GM19372 (cell line): ENCODE data around the gene ENGASE.
"Not testable (repeated sequence)": the region's sequence is repeated elsewhere in the genome, so short reads cannot be mapped to it uniquely, and the experiment has no call there.

Source experiments
- ATAC-seq: cut with Tn5 transposase; IDR thresholded peaks from one replicate; pipeline ENCODE4 v1.9.1; 2021; ENCODE audit warnings: mild to moderate bottlenecking, low read depth, moderate library complexity; ENCODE audit not compliant: unreplicated experiment

ENGASE gene, protein sequence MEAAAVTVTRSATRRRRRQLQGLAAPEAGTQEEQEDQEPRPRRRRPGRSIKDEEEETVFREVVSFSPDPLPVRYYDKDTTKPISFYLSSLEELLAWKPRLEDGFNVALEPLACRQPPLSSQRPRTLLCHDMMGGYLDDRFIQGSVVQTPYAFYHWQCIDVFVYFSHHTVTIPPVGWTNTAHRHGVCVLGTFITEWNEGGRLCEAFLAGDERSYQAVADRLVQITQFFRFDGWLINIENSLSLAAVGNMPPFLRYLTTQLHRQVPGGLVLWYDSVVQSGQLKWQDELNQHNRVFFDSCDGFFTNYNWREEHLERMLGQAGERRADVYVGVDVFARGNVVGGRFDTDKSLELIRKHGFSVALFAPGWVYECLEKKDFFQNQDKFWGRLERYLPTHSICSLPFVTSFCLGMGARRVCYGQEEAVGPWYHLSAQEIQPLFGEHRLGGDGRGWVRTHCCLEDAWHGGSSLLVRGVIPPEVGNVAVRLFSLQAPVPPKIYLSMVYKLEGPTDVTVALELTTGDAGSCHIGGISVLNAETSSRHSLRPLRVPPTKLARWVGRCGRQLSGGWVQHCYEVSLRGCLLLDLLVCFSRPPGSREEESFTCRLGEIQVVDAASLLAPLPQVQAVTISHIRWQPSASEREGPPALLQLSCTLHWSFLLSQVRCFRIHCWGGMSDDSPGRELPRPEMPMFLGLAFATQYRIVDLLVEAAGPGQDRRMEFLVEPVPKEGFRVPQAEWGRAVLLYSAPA

DNA sequence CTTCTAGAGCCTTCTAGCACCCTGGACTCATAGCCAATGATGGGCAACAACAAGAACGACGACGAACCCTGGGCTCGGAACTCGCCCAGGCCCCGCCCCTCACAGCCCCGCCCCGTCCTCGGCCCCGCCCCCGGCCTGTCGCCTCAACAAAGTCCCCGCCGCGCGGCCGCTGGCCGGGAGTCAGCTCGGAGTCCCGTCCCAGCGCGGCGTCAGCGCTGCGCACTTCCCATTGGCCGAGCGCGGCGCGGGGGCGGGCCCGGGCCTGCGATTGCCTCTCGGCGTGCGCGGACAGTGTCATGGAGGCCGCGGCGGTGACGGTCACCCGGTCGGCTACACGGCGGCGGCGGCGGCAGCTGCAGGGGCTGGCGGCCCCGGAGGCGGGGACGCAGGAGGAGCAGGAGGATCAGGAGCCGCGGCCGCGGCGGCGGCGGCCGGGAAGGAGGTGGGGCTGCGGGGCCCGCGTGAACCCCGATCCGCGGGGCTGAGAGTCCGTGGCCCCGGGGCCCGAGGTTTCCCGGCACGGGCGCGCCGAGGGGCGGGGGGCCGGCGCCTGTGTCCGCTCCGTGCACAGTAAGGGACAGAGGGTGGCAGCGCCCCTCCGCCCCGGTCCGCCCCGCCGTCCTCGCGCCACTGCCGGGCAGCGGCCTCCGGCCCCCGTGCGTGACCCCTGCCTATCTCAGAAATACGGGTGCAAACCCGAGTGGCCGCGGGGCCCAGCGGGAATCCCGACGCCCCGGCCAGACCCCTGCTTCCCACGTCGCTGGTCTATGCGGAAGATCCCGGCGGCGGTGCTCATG is at the start of gene ENGASE:
Gene ENGASE, plus strand, starts transcription at position 176 of the 797 bp plus-strand sequence. Its CDS starts 121 bp downstream, at position 297.
- peak; percentile 90 for ATAC-seq

DNA sequence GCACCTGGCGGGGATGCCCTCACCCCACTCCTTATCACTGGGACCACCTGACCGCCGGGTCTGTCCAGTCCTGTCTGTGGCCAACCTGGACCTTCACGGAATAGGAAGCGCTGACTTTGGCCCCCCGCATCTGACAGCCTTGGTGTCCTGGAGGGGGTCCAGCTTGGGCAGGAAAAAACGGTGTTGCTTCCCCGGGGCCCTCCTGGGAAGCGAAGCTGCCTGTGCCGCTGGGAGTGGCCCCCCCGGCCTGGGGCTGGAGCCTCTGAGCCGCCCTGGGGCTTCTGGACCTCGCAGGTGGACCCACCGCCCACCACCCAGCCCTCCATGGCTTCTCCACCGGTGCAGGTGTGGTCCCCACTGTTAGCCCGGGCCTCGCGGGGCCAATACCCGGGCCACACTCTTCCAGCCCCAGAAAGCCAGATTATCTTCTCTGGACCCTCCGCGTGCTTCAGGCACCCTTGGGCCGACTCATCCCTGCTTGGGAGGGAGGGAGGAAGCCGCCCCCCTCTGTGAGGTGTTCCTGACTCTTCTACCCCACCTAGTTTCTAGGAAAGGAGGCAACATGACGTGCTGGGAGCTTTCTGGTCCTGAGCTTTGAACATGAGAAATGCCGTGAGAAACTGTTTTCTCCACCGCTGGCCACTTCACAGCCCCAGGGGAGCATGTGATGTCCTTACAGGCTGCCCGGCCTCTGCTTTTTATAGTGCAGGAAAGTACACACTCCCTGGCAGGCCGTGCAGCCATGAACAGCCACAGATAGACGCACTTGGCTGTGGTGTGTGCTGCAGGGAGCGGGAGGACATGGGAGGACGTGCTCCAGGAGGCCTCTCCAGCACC is 49.5 kb upstream of the ENGASE start:
- ATAC-seq, result no peak

DNA sequence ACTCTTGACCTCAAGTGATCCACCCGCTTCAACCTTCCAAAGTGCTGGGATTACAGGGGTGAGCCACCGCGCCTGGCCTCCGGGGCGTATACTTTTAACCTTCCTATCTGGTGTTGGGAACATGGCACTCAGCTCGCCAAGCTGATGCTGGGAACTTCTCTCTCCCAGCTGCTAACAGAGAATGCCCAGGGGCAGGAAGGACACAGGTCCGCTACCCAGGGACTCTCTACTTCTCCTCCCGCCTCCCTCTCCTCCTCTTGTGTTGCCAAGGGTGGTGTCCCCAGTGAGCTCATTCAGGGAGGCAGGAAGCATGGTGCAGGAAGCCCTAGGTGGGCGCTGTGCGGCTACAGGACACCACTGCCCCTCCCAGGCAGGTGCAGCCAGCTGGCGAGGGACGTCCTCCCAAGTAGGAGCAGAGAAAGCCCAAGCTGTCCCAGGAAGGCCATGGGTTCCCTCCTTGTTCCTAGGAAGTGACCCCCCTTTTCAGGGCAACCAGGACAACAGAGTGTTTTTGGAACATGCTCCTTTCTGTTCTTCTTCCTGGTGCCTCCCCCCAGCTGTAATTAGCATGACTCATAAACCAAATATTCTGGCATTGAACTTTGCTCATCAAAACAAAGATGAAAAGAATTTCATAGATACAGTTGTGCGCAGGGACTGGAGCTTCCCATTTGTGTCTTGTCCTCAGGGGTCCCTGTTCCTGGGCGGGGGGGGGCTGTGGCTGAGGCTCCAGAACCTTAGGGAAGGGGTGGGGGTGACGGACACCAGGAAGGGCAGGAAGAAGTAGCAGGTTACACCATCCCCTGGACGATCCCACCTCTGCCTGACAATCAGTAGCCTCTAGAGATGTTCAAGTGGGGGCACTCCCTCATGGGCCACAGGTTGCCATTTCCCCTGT is 48.0 kb upstream of the ENGASE start:
- no peak for ATAC-seq

DNA sequence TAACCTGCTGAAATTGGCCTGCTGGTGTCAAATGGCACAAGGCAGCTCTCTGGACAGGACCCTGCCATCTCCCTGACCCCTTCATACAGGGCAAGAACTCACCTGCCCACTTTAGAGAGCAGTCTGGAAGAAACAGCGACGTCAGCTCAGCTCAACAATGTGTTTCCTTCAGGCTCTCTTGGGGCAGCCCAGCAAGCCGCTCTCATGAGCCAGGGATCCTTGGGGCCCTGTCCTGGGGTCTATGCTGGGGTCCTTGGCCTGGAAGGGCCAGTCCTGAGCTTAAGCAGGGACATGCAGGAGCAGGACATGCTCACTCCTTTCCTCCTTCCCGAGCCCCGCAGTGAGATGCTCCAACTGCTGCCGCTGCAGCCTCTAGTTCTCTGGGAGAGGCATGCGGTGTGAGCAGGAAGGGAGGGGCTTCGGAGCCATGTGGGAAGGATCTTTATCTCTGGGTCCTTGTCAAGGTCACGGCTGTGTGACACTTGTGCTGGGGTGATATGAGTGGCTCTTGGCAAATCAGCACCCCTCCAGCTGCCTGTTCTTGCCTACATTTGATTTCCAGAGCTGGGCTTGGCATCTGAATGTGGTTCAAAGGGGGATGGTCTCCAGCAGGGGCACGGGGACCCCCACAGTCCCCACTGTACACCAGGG is 47.2 kb upstream of the ENGASE start:
- no peak for ATAC-seq

DNA sequence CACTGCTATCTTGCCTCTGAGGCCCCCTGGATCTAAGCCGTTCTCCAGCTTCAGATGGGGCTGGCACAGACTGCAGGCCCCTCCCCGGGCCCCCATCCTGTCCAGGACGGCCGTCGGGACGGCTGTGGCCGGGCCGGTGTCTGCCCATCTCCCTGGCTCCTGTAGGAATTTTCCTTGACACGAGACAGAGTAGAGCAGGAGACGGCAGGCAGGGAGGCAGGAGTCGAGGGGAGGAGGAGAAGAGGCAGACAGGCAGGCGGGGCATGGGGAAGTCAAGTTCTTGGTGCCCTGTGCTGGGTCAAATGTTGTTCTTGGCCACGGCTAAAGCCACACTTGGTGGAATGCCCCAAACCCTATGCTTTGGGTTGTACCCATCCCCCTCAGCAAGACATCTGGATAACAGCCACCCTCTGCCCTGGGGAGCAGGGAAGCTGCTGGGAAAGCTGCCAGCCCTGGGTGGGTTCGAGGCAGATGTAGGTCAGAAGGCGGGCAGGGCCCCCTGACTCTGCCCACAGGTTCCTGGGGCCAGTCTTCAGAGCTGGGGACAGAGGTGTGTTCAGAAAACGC is 46.6 kb upstream of the ENGASE start:
- no peak for ATAC-seq

DNA sequence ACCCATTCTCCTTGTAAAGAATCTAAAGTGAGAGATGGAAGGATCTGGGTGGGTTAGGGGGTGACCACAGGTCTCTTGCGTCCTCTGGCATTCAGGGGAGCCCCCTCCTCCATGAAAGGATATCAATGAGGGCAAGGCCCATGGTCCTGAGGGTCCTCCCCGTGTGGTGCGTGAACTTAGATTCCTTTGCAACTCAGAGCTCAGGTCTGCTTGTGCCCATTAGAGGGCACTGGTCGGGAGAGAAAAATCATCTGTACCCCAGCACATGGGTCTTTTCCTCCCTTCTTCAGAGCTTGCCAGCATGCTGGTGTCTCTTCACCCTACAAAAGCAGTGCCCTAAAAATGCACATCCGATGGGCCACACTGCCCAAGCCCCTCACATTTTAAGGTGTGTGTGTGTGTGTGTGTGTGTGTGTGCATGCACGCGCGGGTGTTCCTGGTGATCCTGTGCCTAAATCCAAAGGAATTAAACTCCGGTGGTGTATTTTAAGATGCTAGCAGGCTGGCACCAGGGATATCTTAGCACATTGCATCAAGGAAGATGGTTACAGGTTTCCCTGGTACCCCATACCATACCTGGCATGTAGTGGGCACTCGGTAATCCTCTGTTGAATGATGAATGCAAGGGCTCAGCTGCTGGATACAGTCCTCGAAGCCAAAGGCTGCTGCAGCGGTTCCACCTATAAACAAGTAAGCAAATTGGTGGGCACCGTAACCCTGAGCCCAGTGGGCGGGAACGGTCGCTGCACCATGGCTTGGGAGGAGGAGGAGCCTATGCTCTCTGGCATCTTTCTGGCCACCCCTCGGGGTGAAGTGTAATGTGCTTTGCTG is 45.9 kb upstream of the ENGASE start:
- ATAC-seq, result no peak

DNA sequence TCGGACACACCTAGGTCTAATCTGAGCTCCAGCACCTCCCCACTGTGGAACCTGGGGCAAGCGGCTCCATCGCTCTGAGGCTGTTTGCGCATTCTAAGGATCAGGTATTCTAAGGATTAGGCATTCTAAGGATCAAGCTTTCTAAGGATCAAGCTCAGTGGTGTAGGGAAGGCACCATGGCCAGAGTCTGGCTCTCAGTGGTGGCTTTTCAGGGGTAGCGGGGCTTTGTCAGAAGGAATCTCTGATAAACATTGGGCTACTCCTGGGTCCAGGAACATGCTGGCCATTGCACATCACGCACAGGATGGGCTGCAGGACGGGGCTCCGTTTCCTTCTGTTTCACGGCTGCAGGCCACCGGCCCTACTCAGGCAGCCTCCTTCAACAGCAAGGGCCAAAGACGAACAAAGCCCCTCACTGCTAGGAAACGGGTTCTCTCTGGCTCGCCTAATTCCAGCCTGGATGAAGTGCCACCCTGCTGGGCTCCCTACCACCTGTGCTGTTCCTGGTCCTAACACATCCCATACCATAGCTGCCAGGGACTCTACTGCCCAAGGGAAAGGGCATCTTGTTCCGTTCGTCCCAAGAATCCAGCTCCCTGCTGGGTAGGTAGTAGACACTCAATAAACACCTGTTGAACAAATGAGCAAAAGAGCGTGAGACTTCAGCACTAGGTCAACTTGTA is 45.2 kb upstream of the ENGASE start:
- ATAC-seq, result no peak

DNA sequence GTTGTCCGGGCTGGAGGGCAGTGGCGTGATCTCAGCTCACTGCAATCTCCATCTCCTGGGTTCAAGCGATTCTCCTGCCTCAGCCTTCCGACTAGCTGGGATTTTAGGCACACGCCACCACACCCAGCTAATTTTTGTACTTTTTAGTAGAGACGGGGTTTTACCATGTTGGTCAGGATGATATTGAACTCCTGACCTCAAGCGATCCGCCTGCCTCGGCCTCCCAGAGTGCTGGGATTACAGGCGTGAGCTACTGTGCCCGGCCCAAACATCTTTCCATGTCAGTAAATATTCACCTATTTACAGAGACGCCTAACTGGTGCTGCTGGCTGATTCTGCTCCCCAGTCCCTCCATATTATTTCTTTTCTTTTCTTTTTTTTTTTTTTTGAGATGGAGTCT is 44.0 kb upstream of the ENGASE start:
- not testable (repeated sequence) for ATAC-seq

DNA sequence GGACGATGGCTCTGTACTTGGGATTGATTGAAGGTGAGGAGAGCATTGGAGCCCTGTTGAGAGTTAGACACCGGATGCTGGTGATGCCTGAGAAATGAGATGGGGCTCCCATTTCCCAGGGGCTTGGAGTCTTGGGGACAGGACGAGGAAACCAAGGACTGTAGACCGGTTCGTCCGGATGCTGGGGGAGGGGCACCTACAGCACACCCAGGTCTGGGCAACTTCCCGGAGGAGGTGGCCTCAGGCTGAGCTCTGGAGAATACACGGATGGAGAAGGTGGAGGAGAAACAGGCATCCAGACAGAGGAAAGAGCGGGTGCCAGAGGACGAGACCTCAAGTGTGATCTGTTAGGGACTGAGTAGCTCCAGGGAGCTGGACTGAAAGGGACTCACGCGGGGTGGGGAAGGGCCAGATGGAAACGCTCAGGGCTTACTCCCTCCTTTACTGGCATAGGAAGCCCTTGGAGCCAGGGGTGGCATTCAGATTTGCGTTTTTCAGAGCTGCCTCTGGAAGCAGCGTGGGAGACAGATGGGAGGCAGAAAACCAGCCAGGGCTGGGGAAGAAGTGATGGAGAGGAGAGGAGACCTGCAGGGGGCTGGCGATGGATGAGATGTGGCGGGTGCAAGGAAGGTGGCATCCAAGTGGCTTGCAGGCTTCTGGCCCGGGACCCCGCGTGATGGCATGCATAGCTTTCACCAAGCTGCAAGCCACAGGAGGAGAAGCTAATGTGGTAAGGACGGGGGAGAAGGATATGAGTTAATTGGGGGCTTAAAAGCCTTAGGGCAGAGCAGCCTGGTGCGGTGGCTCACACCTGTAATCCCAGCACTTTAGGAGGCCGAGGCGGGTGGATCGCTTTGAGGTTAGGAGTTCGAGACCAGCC is 42.4 kb upstream of the ENGASE start:
- no peak for ATAC-seq

DNA sequence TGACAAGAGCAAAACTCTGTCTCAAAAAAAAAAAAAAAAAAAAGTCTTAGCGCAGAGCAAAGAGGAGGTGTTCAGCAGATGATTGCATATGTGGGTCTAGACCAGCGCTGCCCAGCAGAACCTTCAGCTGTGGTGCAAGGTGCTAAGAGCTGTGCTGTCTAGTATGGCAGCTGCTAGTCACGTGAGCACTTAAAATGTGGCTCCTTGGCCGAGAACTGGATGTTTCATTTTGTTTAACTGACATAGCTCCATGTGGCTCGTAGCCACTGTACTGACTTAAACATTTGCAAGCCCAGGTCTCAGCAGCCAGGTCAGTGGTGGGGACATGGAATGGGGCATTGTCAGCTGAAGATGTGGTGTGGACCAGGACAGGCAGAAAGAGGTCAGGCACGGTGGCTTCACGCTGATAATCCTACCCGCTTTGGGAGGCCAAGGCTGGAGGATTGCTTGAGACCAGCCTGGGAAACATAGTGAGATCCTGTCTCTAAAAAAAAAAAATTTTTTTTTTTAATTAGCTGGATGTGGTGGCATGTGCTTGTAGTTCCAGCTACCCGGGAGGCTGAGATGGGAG is 41.5 kb upstream of the ENGASE start:
- no peak for ATAC-seq

DNA sequence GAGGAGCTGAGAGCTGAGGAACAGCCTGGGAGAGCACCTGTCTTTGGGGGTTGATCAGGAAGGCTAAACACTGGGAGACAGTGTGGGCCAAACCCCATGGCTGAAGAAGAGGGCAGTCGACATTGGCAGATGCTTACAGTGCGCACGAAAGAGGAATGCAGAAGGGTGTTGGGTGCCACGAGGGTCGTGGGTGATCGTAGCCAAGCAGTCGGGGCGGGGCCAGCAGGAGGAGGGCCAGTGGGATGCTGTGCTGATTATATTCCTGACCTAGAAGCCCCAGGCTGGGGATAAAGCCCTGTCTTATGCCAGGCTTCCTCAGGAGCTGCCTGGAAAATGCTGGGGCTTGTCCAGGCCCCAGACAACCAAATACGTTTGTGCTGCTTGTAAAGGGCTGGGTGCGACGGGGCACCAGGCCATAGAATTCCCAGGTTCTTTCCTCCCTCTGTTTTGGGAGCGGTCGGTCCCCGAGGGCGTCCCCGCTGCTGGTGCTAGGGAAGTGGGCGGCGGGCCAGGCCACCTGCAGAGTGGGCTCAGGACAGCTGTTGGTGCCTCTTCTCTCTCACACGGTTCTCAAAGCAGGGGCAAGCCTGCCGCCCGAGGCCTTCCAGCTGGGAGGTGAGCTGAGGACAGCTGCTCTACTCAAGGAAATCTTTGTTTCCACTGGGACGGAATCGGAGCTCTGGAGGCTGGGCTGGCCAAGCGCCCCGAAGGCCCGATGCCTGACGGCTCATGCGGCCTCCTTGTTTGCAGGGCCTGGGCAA is 40.7 kb upstream of the ENGASE start:
- no peak for ATAC-seq

DNA sequence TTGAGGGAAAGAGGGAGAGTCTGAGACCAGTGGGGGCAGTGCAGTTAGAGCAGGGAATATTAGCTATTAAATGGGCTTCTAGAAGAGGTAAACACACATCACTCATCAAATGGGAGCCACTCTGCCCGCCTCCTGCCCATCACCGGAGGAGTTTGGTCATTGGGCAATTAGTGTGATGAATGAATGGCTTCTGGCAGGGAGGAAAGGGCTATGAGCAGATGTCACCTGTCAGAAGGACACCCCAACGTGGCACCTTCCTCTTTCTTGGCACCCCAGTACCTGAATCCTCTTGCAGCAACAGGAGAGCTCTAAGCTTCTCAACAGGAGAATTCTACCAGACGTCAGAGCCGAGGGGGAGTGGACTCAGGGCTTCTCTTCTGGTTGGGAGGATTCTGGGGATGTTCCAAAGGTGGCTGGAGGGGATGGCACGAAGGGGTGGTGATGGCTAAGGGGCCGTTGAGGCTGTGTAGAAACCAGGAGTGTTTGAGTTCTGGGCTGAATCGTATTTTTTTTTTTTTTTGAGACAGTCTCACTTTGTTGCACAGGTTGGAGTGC is 39.6 kb upstream of the ENGASE start:
- no peak for ATAC-seq

DNA sequence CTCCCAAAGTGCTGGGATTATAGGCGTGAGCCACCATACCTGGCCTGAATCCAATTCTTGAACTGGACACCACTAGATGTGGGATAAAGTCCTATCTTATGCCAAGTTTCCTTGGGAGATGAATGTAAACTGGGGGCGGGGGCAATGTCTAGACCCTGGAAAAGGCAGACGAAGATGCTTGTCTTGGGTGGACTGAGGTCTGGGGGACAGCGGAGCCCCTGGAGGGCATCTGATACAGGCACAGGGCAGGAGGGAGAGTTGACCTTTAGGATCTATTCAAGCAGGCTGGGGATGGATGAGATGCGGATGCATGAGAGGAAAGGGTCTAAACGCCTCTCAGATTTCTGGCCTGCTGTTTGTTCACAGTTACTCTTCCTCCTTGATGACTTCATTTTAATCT is 38.9 kb upstream of the ENGASE start:
- ATAC-seq, result no peak

DNA sequence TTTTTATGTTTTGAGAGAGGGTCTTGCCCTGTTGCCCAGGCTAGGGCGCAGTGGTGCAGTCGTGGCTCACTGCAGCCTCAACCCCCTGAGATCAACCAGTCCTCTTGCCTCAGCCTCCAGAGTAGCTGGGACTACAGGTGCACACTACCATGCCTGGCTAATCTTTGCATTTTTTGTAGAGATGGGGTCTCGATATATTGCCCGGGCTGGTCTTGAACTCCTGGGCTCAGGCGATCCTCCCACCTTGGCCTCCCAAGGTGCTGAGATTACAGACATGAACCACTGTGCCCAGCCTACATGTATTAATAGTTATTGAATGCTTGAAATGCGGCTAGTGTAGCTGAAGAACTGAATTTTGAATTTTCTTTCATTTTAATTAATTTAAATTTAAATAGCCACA is 38.4 kb upstream of the ENGASE start:
- no peak for ATAC-seq

DNA sequence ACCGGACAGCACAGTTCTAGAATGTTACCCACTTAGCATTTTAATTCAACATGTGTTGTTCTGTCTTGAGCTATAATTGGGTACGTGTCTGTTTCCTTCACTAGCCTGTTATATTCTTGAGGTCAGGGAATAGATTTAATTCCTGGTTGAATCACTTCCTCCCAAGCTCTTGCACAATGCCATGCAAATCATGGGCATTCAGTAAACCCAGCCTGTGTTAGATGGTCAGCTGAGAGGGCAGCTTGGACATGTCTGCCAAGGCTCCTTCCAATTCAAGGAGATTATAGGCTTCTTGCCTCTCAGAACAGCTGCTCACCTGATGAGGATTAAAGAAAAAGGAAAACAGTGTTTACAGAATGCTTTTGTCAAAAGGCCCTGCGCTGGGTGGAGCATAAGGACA is 38.0 kb upstream of the ENGASE start:
- ATAC-seq, result no peak
